ENCODE data around the gene SYCE3.

SYCE3 gene

GRCh38 chr22:50601669-50602337 is 39.1 kb upstream of the SYCE3 start:
- Histone ChIP-seq H3K4me1 (ENCODE audit: control insufficient read depth in 1 of 2, insufficient read depth in 2 of 2, low read length in 2 of 2) (peaks cover 3 to 4% of the 10 kb centered on the region in 2 experiments), H3K36me3 (ENCODE audit: control insufficient read depth in 1 of 2, insufficient read depth in 2 of 2, low read length in 2 of 2) (peaks cover 0 to 2% of the 10 kb centered on the region in 2 experiments), H4K8ac (ENCODE audit: low read depth, low read length) (no peak overlapping the region), H3K14ac (ENCODE audit: low read length) (no peak overlapping the region), H4K12ac (ENCODE audit: low read depth, low read length) (no peak overlapping the region), H3K9ac (ENCODE audit: low read length) (no peak overlapping the region), H3K4me3 (ENCODE audit: low read depth, low read length) (no peak overlapping the region), H3K18ac (ENCODE audit: low read length) (no peak overlapping the region), H3K4me2 (ENCODE audit: low read length) (no peak overlapping the region), H2AFZ (ENCODE audit: insufficient read depth, low read length, poor library complexity) (no peak overlapping the region), H3K27ac (ENCODE audit: low read depth, low read length) (no peak overlapping the region), H2BK5ac (ENCODE audit: low read depth, low read length, poor library complexity) (no peak overlapping the region), H3K23ac (ENCODE audit: low read length) (no peak overlapping the region), H2AK5ac (ENCODE audit: low read length) (no peak overlapping the region), H2BK12ac (ENCODE audit: low read length) (no peak overlapping the region), H3K79me1 (ENCODE audit: low read length) (no peaks in the 10 kb centered on the region), H3K27me3 (ENCODE audit: insufficient read depth, low read length) (peaks cover 19% of the 10 kb centered on the region), H2BK120ac (ENCODE audit: insufficient read depth, low read length, poor library complexity) (no peak overlapping the region), H3K9me3 (ENCODE audit: insufficient read depth, low read depth, low read length) (peaks cover 3% of the 10 kb centered on the region), H3K79me2 (ENCODE audit: control insufficient read depth, insufficient read depth, low read length, poor library complexity) (no peaks in the 10 kb centered on the region), H4K91ac (ENCODE audit: low read depth, low read length) (no peak overlapping the region), H3K4ac (ENCODE audit: low read depth, low read length) (no peak overlapping the region)
- peak; percentile 31 to 50 for DNase-seq
- WGBS (ENCODE audit: extremely low coverage, insufficient coverage, insufficient read length) = no CpG with 5 or more reads among the region's 12 CpGs

DNA sequence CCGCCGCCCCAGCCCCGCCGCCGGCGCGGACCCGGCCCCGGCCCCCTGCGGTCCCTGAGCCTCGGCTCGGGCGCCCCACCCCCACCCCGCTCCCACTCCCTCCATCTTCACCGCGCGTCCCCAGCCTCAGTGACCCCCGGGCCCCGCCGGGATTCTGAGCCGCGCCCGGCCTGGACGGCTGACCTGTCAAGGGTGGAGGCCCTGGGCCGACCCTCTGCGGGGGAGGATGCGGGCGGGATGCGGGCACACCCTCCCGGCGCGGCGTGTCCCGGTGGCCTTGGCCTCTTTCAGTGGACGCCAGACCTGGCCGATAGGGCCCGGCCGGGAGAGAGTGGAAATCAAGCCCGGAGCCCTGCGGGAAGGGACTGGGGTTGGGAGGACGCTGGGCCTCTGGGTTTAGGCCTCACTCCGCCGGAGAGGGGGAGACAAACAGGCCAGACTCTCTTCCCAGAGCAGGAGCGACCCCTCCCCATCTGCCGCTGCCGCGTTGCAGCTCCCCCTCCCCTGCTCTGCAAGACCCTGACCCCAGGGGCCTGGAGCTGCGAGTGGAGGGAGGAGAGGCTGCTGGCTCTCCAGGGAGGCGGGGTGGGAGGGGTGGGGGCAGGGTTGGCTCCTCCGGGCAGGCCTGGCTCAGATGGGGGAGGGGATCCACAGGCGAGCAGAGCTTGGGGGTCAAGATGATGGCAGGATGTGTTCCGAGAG is 38.4 kb upstream of the SYCE3 start:
- Histone ChIP-seq H3K4me1 (ENCODE audit: control insufficient read depth in 1 of 2, insufficient read depth in 2 of 2, low read length in 2 of 2) (peaks cover 3 to 4% of the 10 kb centered on the region in 2 experiments), H4K12ac (ENCODE audit: low read depth, low read length) (no peak overlapping the region), H3K9ac (ENCODE audit: low read length) (no peak overlapping the region), H3K9me3 (ENCODE audit: insufficient read depth, low read depth, low read length) (peaks cover 3% of the 10 kb centered on the region), H3K4me3 (ENCODE audit: low read depth, low read length) (no peak overlapping the region), H2BK120ac (ENCODE audit: insufficient read depth, low read length, poor library complexity) (no peak overlapping the region), H2BK5ac (ENCODE audit: low read depth, low read length, poor library complexity) (no peak overlapping the region), H3K36me3 (ENCODE audit: control insufficient read depth in 1 of 2, insufficient read depth in 2 of 2, low read length in 2 of 2) (peaks cover 0 to 2% of the 10 kb centered on the region in 2 experiments), H2AFZ (ENCODE audit: insufficient read depth, low read length, poor library complexity) (no peak overlapping the region), H3K79me1 (ENCODE audit: low read length) (no peaks in the 10 kb centered on the region), H4K8ac (ENCODE audit: low read depth, low read length) (no peak overlapping the region), H3K14ac (ENCODE audit: low read length) (no peak overlapping the region), H3K18ac (ENCODE audit: low read length) (no peak overlapping the region), H2AK5ac (ENCODE audit: low read length) (no peak overlapping the region), H3K79me2 (ENCODE audit: control insufficient read depth, insufficient read depth, low read length, poor library complexity) (no peaks in the 10 kb centered on the region), H4K91ac (ENCODE audit: low read depth, low read length) (no peak overlapping the region), H3K27ac (ENCODE audit: low read depth, low read length) (no peak overlapping the region), H3K4ac (ENCODE audit: low read depth, low read length) (no peak overlapping the region), H3K23ac (ENCODE audit: low read length) (no peak overlapping the region), H3K4me2 (ENCODE audit: low read length) (peak overlapping the region; percentile 32), H2BK12ac (ENCODE audit: low read length) (no peak overlapping the region), H3K27me3 (ENCODE audit: insufficient read depth, low read length) (peaks cover 19% of the 10 kb centered on the region)
- no CpG with 5 or more reads among the region's 52 CpGs for WGBS (ENCODE audit: extremely low coverage, insufficient coverage, insufficient read length)
- DNase-seq = peak; percentile 83 to 90

DNA sequence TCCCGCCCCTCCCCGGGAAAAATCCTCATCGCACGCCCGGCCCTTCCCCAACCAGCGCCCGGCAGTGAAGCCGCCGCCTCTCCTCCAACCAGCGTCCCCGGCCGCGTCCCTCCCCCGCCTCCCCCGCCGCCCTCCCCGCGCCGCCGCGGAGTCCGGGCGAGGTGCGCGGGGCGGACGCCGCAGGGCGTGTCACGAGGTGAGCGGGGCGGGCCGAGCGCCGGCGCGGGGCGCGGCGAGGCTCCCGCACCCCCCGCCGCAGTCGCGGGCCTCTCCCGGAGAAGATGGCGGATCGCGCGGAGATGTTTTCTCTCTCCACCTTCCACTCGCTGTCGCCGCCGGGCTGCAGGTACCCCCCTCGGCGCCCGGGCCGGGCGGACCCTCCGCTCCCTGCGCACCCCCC is 37.8 kb upstream of the SYCE3 start, which contains the start of gene MAPK8IP2:
MAPK8IP2 (plus strand) TSS at position 256 of the 400 bp plus-strand sequence; CDS start at position 282, 26 bp downstream.
- H3K4ac ChIP-seq (ENCODE audit: low read depth, low read length) = no peak within 1 kb of the TSS
- no CpG with 5 or more reads among the region's 61 CpGs for WGBS (ENCODE audit: extremely low coverage, insufficient coverage, insufficient read length)
- no peak within 1 kb of the TSS for H3K9ac ChIP-seq (ENCODE audit: low read length)
- no peak within 1 kb of the TSS for H2BK120ac ChIP-seq (ENCODE audit: insufficient read depth, low read length, poor library complexity)
- H3K79me2 ChIP-seq (ENCODE audit: control insufficient read depth, insufficient read depth, low read length, poor library complexity) = no peaks in the 10 kb centered on the region
- no peak within 1 kb of the TSS for H4K12ac ChIP-seq (ENCODE audit: low read depth, low read length)
- H3K27ac ChIP-seq (ENCODE audit: low read depth, low read length) = no peak within 1 kb of the TSS
- H4K91ac ChIP-seq (ENCODE audit: low read depth, low read length) = no peak within 1 kb of the TSS
- H3K9me3 ChIP-seq (ENCODE audit: insufficient read depth, low read depth, low read length) = peaks cover 3% of the 10 kb centered on the region
- no peak within 1 kb of the TSS for H3K23ac ChIP-seq (ENCODE audit: low read length)
- H3K18ac ChIP-seq (ENCODE audit: low read length) = no peak within 1 kb of the TSS
- H2BK5ac ChIP-seq (ENCODE audit: low read depth, low read length, poor library complexity) = no peak within 1 kb of the TSS
- peak within 1 kb of the TSS; percentile 1 for H3K4me3 ChIP-seq (ENCODE audit: low read depth, low read length)
- H3K14ac ChIP-seq (ENCODE audit: low read length) = no peak within 1 kb of the TSS
- no peak within 1 kb of the TSS for H2AFZ ChIP-seq (ENCODE audit: insufficient read depth, low read length, poor library complexity)
- no peaks in the 10 kb centered on the region for H3K79me1 ChIP-seq (ENCODE audit: low read length)
- H4K8ac ChIP-seq (ENCODE audit: low read depth, low read length) = no peak within 1 kb of the TSS
- H3K36me3 ChIP-seq (ENCODE audit: control insufficient read depth in 1 of 2, insufficient read depth in 2 of 2, low read length in 2 of 2) = peaks cover 0 to 2% of the 10 kb centered on the region in 2 experiments
- no peak within 1 kb of the TSS for H2BK12ac ChIP-seq (ENCODE audit: low read length)
- H3K27me3 ChIP-seq (ENCODE audit: insufficient read depth, low read length) = peaks cover 19% of the 10 kb centered on the region
- H3K4me1 ChIP-seq (ENCODE audit: control insufficient read depth in 1 of 2, insufficient read depth in 2 of 2, low read length in 2 of 2) = peaks cover 3 to 4% of the 10 kb centered on the region in 2 experiments
- no peak within 1 kb of the TSS for H2AK5ac ChIP-seq (ENCODE audit: low read length)
- peak; percentile 30 to 60 for DNase-seq
- H3K4me2 ChIP-seq (ENCODE audit: low read length) = peak within 1 kb of the TSS; percentile 74

DNA sequence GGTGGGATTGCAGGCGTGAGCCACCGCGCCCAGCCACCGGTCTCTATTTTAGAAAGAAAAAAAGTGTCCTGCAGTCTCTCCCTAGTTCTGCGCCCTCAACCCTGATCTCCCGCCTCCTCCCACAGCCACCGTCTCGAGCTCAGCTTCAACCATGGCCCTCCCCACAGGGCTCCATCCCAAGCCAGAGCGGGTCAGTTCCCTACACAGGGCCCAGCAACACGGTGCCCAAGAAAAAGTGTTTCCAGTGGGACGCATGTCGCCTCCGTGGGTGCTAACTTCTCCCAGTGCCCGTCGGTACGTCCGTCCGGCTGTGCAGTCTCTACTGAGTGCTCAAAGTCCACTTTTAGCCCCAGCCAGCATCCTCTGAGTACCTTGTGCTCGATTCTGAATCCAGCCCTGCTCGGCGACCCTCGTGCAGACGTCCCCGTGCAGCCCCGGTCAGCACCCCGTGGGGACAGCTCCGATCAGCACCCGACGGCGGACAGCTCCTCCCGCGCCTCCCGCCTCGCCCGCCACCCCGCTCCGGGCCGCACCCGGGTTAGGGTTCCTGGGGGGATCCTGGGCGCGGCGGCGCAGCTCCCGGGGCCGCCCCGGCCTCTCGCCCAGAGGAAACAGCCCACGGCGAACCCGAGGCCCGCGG is 37.2 kb upstream of the SYCE3 start:
- no peaks in the 10 kb centered on the region for H3K79me1 ChIP-seq (ENCODE audit: low read length)
- H3K36me3 ChIP-seq (ENCODE audit: control insufficient read depth in 1 of 2, insufficient read depth in 2 of 2, low read length in 2 of 2) = peaks cover 0 to 2% of the 10 kb centered on the region in 2 experiments
- H3K27me3 ChIP-seq (ENCODE audit: insufficient read depth, low read length) = peaks cover 19% of the 10 kb centered on the region
- no peak overlapping the region for H2BK12ac ChIP-seq (ENCODE audit: low read length)
- peak overlapping the region; percentile 74 for H3K4me2 ChIP-seq (ENCODE audit: low read length)
- H2AK5ac ChIP-seq (ENCODE audit: low read length) = no peak overlapping the region
- no CpG with 5 or more reads among the region's 52 CpGs for WGBS (ENCODE audit: extremely low coverage, insufficient coverage, insufficient read length)
- H2BK5ac ChIP-seq (ENCODE audit: low read depth, low read length, poor library complexity) = no peak overlapping the region
- no peaks in the 10 kb centered on the region for H3K79me2 ChIP-seq (ENCODE audit: control insufficient read depth, insufficient read depth, low read length, poor library complexity)
- no peak overlapping the region for H3K23ac ChIP-seq (ENCODE audit: low read length)
- H2BK120ac ChIP-seq (ENCODE audit: insufficient read depth, low read length, poor library complexity) = no peak overlapping the region
- peaks cover 3 to 4% of the 10 kb centered on the region in 2 experiments for H3K4me1 ChIP-seq (ENCODE audit: control insufficient read depth in 1 of 2, insufficient read depth in 2 of 2, low read length in 2 of 2)
- H2AFZ ChIP-seq (ENCODE audit: insufficient read depth, low read length, poor library complexity) = no peak overlapping the region
- no peak overlapping the region for H4K91ac ChIP-seq (ENCODE audit: low read depth, low read length)
- peak overlapping the region; percentile 1 for H3K4me3 ChIP-seq (ENCODE audit: low read depth, low read length)
- H3K27ac ChIP-seq (ENCODE audit: low read depth, low read length) = no peak overlapping the region
- H3K9me3 ChIP-seq (ENCODE audit: insufficient read depth, low read depth, low read length) = peaks cover 2% of the 10 kb centered on the region
- DNase-seq = peak; percentile 31 to 56
- no peak overlapping the region for H3K14ac ChIP-seq (ENCODE audit: low read length)
- no peak overlapping the region for H4K12ac ChIP-seq (ENCODE audit: low read depth, low read length)
- no peak overlapping the region for H4K8ac ChIP-seq (ENCODE audit: low read depth, low read length)
- H3K4ac ChIP-seq (ENCODE audit: low read depth, low read length) = no peak overlapping the region
- H3K18ac ChIP-seq (ENCODE audit: low read length) = no peak overlapping the region
- H3K9ac ChIP-seq (ENCODE audit: low read length) = no peak overlapping the region

Measured in trophoblast cell (in vitro differentiated cells and primary cell).